HEK293 (cell line): ENCODE data around the gene TNFSF13.

Experiments
- BCL11A ChIP-seq: fragments of 450-650 bp; formaldehyde crosslinking; IDR thresholded peaks from 2 replicates; pipeline ENCODE4 v1.5.1; 2016; ENCODE audit warnings: low read depth, missing biosample characterization, missing genetic modification characterization
- CTCF ChIP-seq: fragments of 450-650 bp; formaldehyde crosslinking; IDR thresholded peaks from 2 replicates; pipeline ENCODE4 v1.5.1; 2016; ENCODE audit warnings: missing biosample characterization, missing genetic modification characterization
- REST ChIP-seq: fragments of 450-650 bp; formaldehyde crosslinking; IDR thresholded peaks from 2 replicates; pipeline ENCODE4 v1.5.1; 2016; ENCODE audit warnings: missing biosample characterization, missing genetic modification characterization
- YY1 ChIP-seq: fragments of 450-650 bp; formaldehyde crosslinking; IDR thresholded peaks from 2 replicates; pipeline ENCODE4 v1.5.1; 2018; ENCODE audit warnings: missing biosample characterization, missing genetic modification characterization
- ZBTB26 ChIP-seq: fragments of 450-650 bp; formaldehyde crosslinking; optimal IDR thresholded peaks from 2 replicates; pipeline ENCODE3; 2016; ENCODE audit warnings: missing biosample characterization, mild to moderate bottlenecking, missing genetic modification characterization
- ZFP41 ChIP-seq: fragments of 450-650 bp; formaldehyde crosslinking; IDR thresholded peaks from 2 replicates; pipeline ENCODE4 v1.5.1; 2016; ENCODE audit warnings: missing biosample characterization, missing genetic modification characterization, borderline replicate concordance
- ZNF214 ChIP-seq: fragments of 450-650 bp; formaldehyde crosslinking; IDR thresholded peaks from 2 replicates; pipeline ENCODE4 v1.5.1; 2017; ENCODE audit warnings: missing biosample characterization, mild to moderate bottlenecking, missing genetic modification characterization, borderline replicate concordance
- ZNF274 ChIP-seq, 2 experiments: fragments of 200-500 bp in 1 of 2; fragments of 450-650 bp in 1 of 2; sonication (Bioruptor generic) in 1 of 2; formaldehyde crosslinking in 1 of 2; IDR thresholded peaks; 2 replicates each; pipeline versions ENCODE4 v1.5.1 to v1.6.1; 2014 to 2016; ENCODE audit warnings: borderline replicate concordance in 1 of 2, inconsistent platforms in 1 of 2, low read length in 1 of 2, missing biosample characterization in 1 of 2, missing genetic modification characterization in 1 of 2
- ZNF362 ChIP-seq: fragments of 450-650 bp; formaldehyde crosslinking; IDR thresholded peaks from 2 replicates; pipeline ENCODE4 v1.5.1; 2016; ENCODE audit warnings: missing biosample characterization, missing genetic modification characterization
- ZNF426 ChIP-seq: fragments of 450-650 bp; formaldehyde crosslinking; IDR thresholded peaks from 2 replicates; pipeline ENCODE4 v1.5.1; 2017; ENCODE audit warnings: missing biosample characterization, missing genetic modification characterization, mild to moderate bottlenecking, inconsistent platforms, moderate library complexity
- ZNF530 ChIP-seq: fragments of 450-650 bp; formaldehyde crosslinking; IDR thresholded peaks from 2 replicates; pipeline ENCODE4 v1.5.1; 2016; ENCODE audit warnings: low read depth, missing biosample characterization, missing genetic modification characterization
- ZNF629 ChIP-seq: fragments of 450-650 bp; formaldehyde crosslinking; IDR thresholded peaks from 2 replicates; pipeline ENCODE4 v1.5.1; 2017; ENCODE audit warnings: missing biosample characterization, missing genetic modification characterization
- ZNF639 ChIP-seq: fragments of 450-650 bp; formaldehyde crosslinking; IDR thresholded peaks from 2 replicates; pipeline ENCODE4 v1.5.1; 2016; ENCODE audit warnings: missing biosample characterization, missing genetic modification characterization
- ZNF776 ChIP-seq: fragments of 450-650 bp; formaldehyde crosslinking; IDR thresholded peaks from 2 replicates; pipeline ENCODE4 v1.5.0; 2017; ENCODE audit warnings: missing biosample characterization, missing genetic modification characterization, borderline replicate concordance

- TF ChIP-seq CTCF (no peak), ZNF426 (tag by site-specific recombination) (no peak), ZFP41 (tag by site-specific recombination) (no peak), ZNF629 (tag by site-specific recombination) (no peak), ZNF776 (tag by site-specific recombination) (no peak), ZBTB26 (no peak), REST (no peak), BCL11A (tag by site-specific recombination) (no peak), ZNF639 (tag by site-specific recombination) (no peak), ZNF274 (IDR thresholded peaks at IDR 0.05; ENCODE audit: low read length) (no peak), ZNF274 (tag by site-specific recombination; IDR thresholded peaks at IDR 0.05; ENCODE audit: borderline replicate concordance) (no peak), ZNF214 (tag by site-specific recombination) (no peak), ZNF530 (no peak), YY1 (tag by site-specific recombination) (no peak), ZNF362 (tag by site-specific recombination) (no peak)
These were observed 13.6 kb upstream of the TNFSF13 start for GRCh38 chr17:7544911-7545310.
